WTC11 (cell line): ENCODE measurements around the gene MAPT. TPM values are rescaled to one million over a fixed set of nuclear protein-coding genes. Genes with fewer than 3 reads are reported as not detected.
A peak's percentile ranks its signal among the peaks of the same experiment; 100 is the strongest.

Source experiments
- ATAC-seq: fragments of 200-7000 bp; cut with Tn5 transposase; 2 replicates; pipeline ENCODE4 v1.10.0; 2021; ENCODE audit warnings: mild to moderate bottlenecking, moderate library complexity
- CTCF ChIA-PET: fragments of 300-600 bp; sonication (Branson Sonifier 250); formaldehyde crosslinking; loops from one replicate; lab custom pipeline; 2021; ENCODE audit warnings: antibody characterized with exemption; lab: Charles Lee
- POLR2A ChIA-PET: fragments of 350-600 bp; sonication (Branson Sonifier 250); formaldehyde crosslinking; loops from one replicate; lab custom pipeline; 2021; ENCODE audit warnings: antibody characterized with exemption; lab: Charles Lee
- DNase-seq: peaks from one replicate; pipeline ENCODE4 v3.0.0; 2021; ENCODE audit warnings: low spot score
- H3K27ac Mint-ChIP-seq: 2 replicates; pipeline ENCODE4 v1.8.0; 2021; ENCODE audit warnings: mixed read lengths
- H3K27me3 Mint-ChIP-seq: 2 replicates; pipeline ENCODE4 v1.8.0; 2021; ENCODE audit warnings: low read depth, mild to moderate bottlenecking, moderate library complexity, mixed read lengths
- H3K36me3 Mint-ChIP-seq: 2 replicates; pipeline ENCODE4 v1.8.0; 2021; ENCODE audit warnings: mixed read lengths
- H3K4me1 Mint-ChIP-seq: 2 replicates; pipeline ENCODE4 v1.8.0; 2022; ENCODE audit warnings: mixed read lengths
- H3K4me3 Mint-ChIP-seq: 2 replicates; pipeline ENCODE4 v1.8.0; 2021; ENCODE audit warnings: mild to moderate bottlenecking, moderate library complexity, mixed read lengths
- H3K9me3 Mint-ChIP-seq: 2 replicates; pipeline ENCODE4 v1.8.0; 2021; ENCODE audit warnings: mixed read lengths
- CREM ChIP-seq: sonication (generic); formaldehyde crosslinking; IDR thresholded peaks from 2 replicates; pipeline ENCODE4 v1.8.1; 2022; ENCODE audit warnings: mild to moderate bottlenecking, missing genetic modification reagents, moderate library complexity
- ELF4 ChIP-seq: sonication (generic); formaldehyde crosslinking; IDR thresholded peaks from 2 replicates; pipeline ENCODE4 v1.8.1; 2022; ENCODE audit warnings: low read depth, mild to moderate bottlenecking, moderate library complexity, missing genetic modification reagents
- GABPB1 ChIP-seq: sonication (generic); formaldehyde crosslinking; IDR thresholded peaks from 2 replicates; pipeline ENCODE4 v1.8.1; 2023; ENCODE audit warnings: mild to moderate bottlenecking, missing genetic modification reagents
- GTF2I ChIP-seq: fragments of 250-450 bp; sonication (Bioruptor Pico); conservative IDR thresholded peaks from 2 replicates; pipeline ENCODE4 v1.4.0; 2021; ENCODE audit warnings: mild to moderate bottlenecking
- IRF1 ChIP-seq: sonication (generic); formaldehyde crosslinking; IDR thresholded peaks from 2 replicates; pipeline ENCODE4 v1.8.0; 2023; ENCODE audit warnings: missing genetic modification reagents
- JAZF1 ChIP-seq: fragments of 250-450 bp; sonication (Bioruptor Pico); IDR thresholded peaks from 2 replicates; pipeline ENCODE4 v1.9.0; 2021; ENCODE audit warnings: moderate library complexity, mild to moderate bottlenecking, inconsistent platforms
- NFATC4 ChIP-seq: fragments of 250-450 bp; sonication (Bioruptor Pico); IDR thresholded peaks from 2 replicates; pipeline ENCODE4 v1.9.0; 2021; ENCODE audit warnings: mild to moderate bottlenecking
- NFE2L1 ChIP-seq: sonication (generic); formaldehyde crosslinking; IDR thresholded peaks from 2 replicates; pipeline ENCODE4 v1.8.1; 2023; ENCODE audit warnings: missing genetic modification reagents
- NR1H2 ChIP-seq: sonication (generic); formaldehyde crosslinking; IDR thresholded peaks from 2 replicates; pipeline ENCODE4 v1.9.0; 2021; ENCODE audit warnings: mild to moderate bottlenecking, moderate library complexity, missing genetic modification reagents
- NR2C2 ChIP-seq: sonication (generic); formaldehyde crosslinking; IDR thresholded peaks from 2 replicates; pipeline ENCODE4 v1.8.0; 2022; ENCODE audit warnings: mild to moderate bottlenecking, missing genetic modification reagents
- OVOL2 ChIP-seq: fragments of 250-450 bp; sonication (Bioruptor Pico); IDR thresholded peaks from 2 replicates; pipeline ENCODE4 v1.9.0; 2021; ENCODE audit warnings: mild to moderate bottlenecking, borderline replicate concordance
- RELA ChIP-seq: sonication (generic); formaldehyde crosslinking; IDR thresholded peaks from 2 replicates; pipeline ENCODE4 v1.8.1; 2022; ENCODE audit warnings: missing genetic modification reagents, mild to moderate bottlenecking, borderline replicate concordance
- RORB ChIP-seq: fragments of 250-450 bp; sonication (Bioruptor Pico); IDR thresholded peaks from 2 replicates; pipeline ENCODE4 v1.9.0; 2021; ENCODE audit warnings: mild to moderate bottlenecking
- TEAD1 ChIP-seq: sonication (generic); formaldehyde crosslinking; IDR thresholded peaks from 2 replicates; pipeline ENCODE4 v1.8.0; 2022; ENCODE audit warnings: mild to moderate bottlenecking, missing genetic modification reagents
- TEAD4 ChIP-seq: sonication (generic); formaldehyde crosslinking; IDR thresholded peaks from 2 replicates; pipeline ENCODE4 v1.8.0; 2022; ENCODE audit warnings: mild to moderate bottlenecking, missing genetic modification reagents
- ZMAT4 ChIP-seq: fragments of 250-450 bp; sonication (Bioruptor Pico); IDR thresholded peaks from 2 replicates; pipeline ENCODE4 v1.9.0; 2021; ENCODE audit warnings: mild to moderate bottlenecking
- ZNF232 ChIP-seq: sonication (generic); formaldehyde crosslinking; IDR thresholded peaks from 2 replicates; pipeline ENCODE4 v1.8.0; 2022; ENCODE audit warnings: mild to moderate bottlenecking, missing genetic modification reagents
- ZNF532 ChIP-seq: fragments of 250-450 bp; sonication (Bioruptor Pico); IDR thresholded peaks from 2 replicates; pipeline ENCODE4 v1.9.0; 2021; ENCODE audit warnings: mild to moderate bottlenecking, borderline replicate concordance
- total RNA-seq: library from RNA; stranded (reverse); gene quantifications from 3 replicates; pipeline ENCODE4 v1.2.3, GENCODE V29; 2021

Gene MAPT
- total RNA-seq, 1 experiment from 2014 or later, result 2.2 TPM

GRCh38 chr17:46053911-46054534 is 159.7 kb downstream of the MAPT start (continued):
- TF ChIP-seq ELF4 (CRISPR knock-in tag) (no peak), NFATC4 (CRISPR knock-in tag) (no peak), CREM (CRISPR knock-in tag) (no peak), ZNF232 (no peak), JAZF1 (CRISPR knock-in tag) (no peak), GTF2I (CRISPR knock-in tag) (no peak), NR1H2 (no peak), ZNF532 (CRISPR knock-in tag) (no peak), OVOL2 (CRISPR knock-in tag) (no peak)
- TF ChIP-seq, all 79 proteins: peak for 0

- Mint-ChIP-seq H3K9me3 (no peaks in the 10 kb centered on the region), H3K4me3 (no peak overlapping the region), H3K27ac (peak overlapping the region; percentile 73; the same call in 1 of the 2 replicates), H3K36me3 (peaks cover 20% of the 10 kb centered on the region), H3K4me1 (peaks cover 38% of the 10 kb centered on the region), H3K27me3 (no peaks in the 10 kb centered on the region)
- POLR2A ChIA-PET, result interaction anchor here (0.6 kb wide), 1 partner anchor 211 kb away, joined by 6 read pairs; no protein-coding TSS in a partner anchor
- CTCF ChIA-PET, result interaction anchor here (0.9 to 4.7 kb wide), 4 partner anchors 12 to 156 kb away, joined by 3 to 40 read pairs (median 13); partner anchors contain the start of gene KANSL1
- ATAC-seq (no peak), DNase-seq (no peak)
- no peak for TF ChIP-seq RELA (CRISPR knock-in tag)
- no peak for TF ChIP-seq TEAD1 (CRISPR knock-in tag)
- TF ChIP-seq RORB (CRISPR knock-in tag), result no peak
- no peak for TF ChIP-seq NR2C2 (CRISPR knock-in tag)
- no peak for TF ChIP-seq ZMAT4 (CRISPR knock-in tag)
- no peak for TF ChIP-seq IRF1 (CRISPR knock-in tag)
- TF ChIP-seq TEAD4 (CRISPR knock-in tag), result no peak
- no peak for TF ChIP-seq NFE2L1
- TF ChIP-seq, all 79 proteins: peak for 0
These were observed 162.5 kb downstream of the MAPT start for GRCh38 chr17:46056800-46057304.

GRCh38 chr17:46057366-46057765 is 163.0 kb downstream of the MAPT start:
- Mint-ChIP-seq H3K4me1 (peaks cover 38% of the 10 kb centered on the region), H3K36me3 (peaks cover 15% of the 10 kb centered on the region), H3K4me3 (no peak overlapping the region), H3K27me3 (no peaks in the 10 kb centered on the region)
- DNase-seq, result no peak
- no peak for TF ChIP-seq NR2C2 (CRISPR knock-in tag)
- TF ChIP-seq GABPB1, result no peak
- TF ChIP-seq, all 79 proteins: peak for 0
- Mint-ChIP-seq H3K9me3 (no peaks in the 10 kb centered on the region), H3K27ac (peak overlapping the region; percentile 54)
- no peak for ATAC-seq
- ChIA-PET CTCF (interaction anchor here (0.9 to 4.7 kb wide), 4 partner anchors 13 to 155 kb away, joined by 3 to 40 read pairs (median 13); partner anchors contain the start of gene KANSL1), POLR2A (interaction anchor here (0.6 kb wide), 1 partner anchor 211 kb away, joined by 6 read pairs; no protein-coding TSS in a partner anchor)
